D341Med (cell line): ENCODE measurements around the gene AMIGO1.

Experiments
- DNase-seq: peaks from one replicate; pipeline ENCODE4 v3.0.0; 2012; ENCODE audit warnings: low spot score

AMIGO1 gene

GRCh38 chr1:109502364-109502851 lies 7.1 kb downstream of the AMIGO1 start:
- no peak for DNase-seq

- no peak for DNase-seq
Observed at GRCh38 chr1:109501644-109502363, 7.7 kb downstream of the AMIGO1 start.

- DNase-seq = no peak
Observed at GRCh38 chr1:109500941-109501381, 8.6 kb downstream of the AMIGO1 start.

- DNase-seq = peak; percentile 53
Observed at GRCh38 chr1:109499661-109500536, 9.6 kb downstream of the AMIGO1 start.

GRCh38 chr1:109499081-109499480 lies 10.4 kb downstream of the AMIGO1 start:
- no peak for DNase-seq

GRCh38 chr1:109498161-109498801 lies 11.2 kb downstream of the AMIGO1 start:
- DNase-seq = peak; percentile 72

- no peak for DNase-seq
Observed at GRCh38 chr1:109497449-109498160, 11.9 kb downstream of the AMIGO1 start.

GRCh38 chr1:109495738-109496137 lies 13.8 kb downstream of the AMIGO1 start:
- DNase-seq = no peak

- peak; percentile 95 for DNase-seq
Observed at GRCh38 chr1:109493805-109494539, 15.6 kb downstream of the AMIGO1 start, which contains the start of gene CYB561D1. TSS of gene CYB561D1 (plus strand) at chr1:109494094. CDS start at chr1:109494140, 46 bp downstream.

GRCh38 chr1:109493227-109493626 lies 16.3 kb downstream of the AMIGO1 start:
- DNase-seq = no peak

- no peak for DNase-seq
Observed at GRCh38 chr1:109492779-109493178, 16.7 kb downstream of the AMIGO1 start.

- DNase-seq = no peak
Observed at GRCh38 chr1:109491372-109491771, 18.2 kb downstream of the AMIGO1 start.

- DNase-seq = no peak
Observed at GRCh38 chr1:109490934-109491302, 18.6 kb downstream of the AMIGO1 start.

- peak; percentile 69 for DNase-seq
Observed at GRCh38 chr1:109490029-109490933, 19.2 kb downstream of the AMIGO1 start.

- no peak for DNase-seq
Observed at GRCh38 chr1:109488696-109489095, 20.8 kb downstream of the AMIGO1 start.

GRCh38 chr1:109488201-109488600 lies 21.3 kb downstream of the AMIGO1 start:
- no peak for DNase-seq

- no peak for DNase-seq
Observed at GRCh38 chr1:109487261-109487660, 22.3 kb downstream of the AMIGO1 start.

- DNase-seq = no peak
Observed at GRCh38 chr1:109485001-109485400, 24.5 kb downstream of the AMIGO1 start.

- no peak for DNase-seq
Observed at GRCh38 chr1:109484519-109484975, 25.0 kb downstream of the AMIGO1 start.
